GM12878 (cell line): ENCODE data around the gene FAM9A.
"Not testable (repeated sequence)": the region's sequence is repeated elsewhere in the genome, so short reads cannot be mapped to it uniquely, and the experiment has no call there.

Source experiments
- FOS ChIP-seq: IDR thresholded peaks from 3 replicates; pipeline ENCODE4 v1.6.1; 2011; ENCODE audit warnings: borderline replicate concordance; ENCODE audit not compliant: insufficient read length; ENCODE audit errors: extremely low read depth
- JUND ChIP-seq: IDR thresholded peaks from 2 replicates; pipeline ENCODE4 v1.6.1; 2012; ENCODE audit warnings: low read depth, mild to moderate bottlenecking, low read length, improper control_type of control experiment, moderate library complexity

GRCh38 chrX:8798702-8799101 lies 2.5 kb downstream of the FAM9A start:
- TF ChIP-seq FOS, JUND: not testable (repeated sequence)
